Measurements from ENCODE around the gene RFNG. TPM values are rescaled to one million over a fixed set of nuclear protein-coding genes. Genes with fewer than 3 reads are reported as not detected.

Gene RFNG
- total RNA-seq, 2 donors from 2014 or later: 39.9 to 45.3 TPM

DNA sequence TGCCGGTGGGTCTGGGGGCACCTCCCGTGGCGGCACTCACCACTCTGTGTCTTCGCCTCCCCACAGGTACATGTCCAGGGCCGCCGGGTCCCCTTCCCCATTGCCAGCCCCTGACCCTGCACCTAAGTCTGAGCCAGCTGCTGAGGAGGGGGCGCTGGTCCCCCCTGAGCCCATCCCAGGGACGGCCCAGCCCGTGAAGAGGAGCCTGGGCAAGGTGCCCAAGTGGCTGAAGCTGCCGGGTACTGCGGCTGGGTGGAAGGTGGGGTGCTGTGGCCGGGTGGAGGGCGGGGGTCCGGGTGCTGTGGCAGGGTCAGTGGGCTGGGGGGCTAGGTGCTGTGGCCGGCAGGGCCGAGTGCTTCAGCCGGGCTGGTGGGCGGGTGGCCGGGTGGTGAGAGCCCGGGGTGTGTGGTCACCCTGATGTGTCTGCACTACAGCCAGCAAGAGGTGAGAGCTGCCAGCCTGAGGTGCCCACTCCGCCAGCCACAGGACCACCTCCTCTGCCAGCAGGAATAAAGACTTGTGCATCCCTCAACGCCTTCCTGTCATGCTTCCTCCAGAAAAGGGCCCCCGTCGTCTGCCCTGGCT lies 34.6 kb downstream of the RFNG start:
- no peaks in the 10 kb centered on the region for H3K9me3 ChIP-seq
- no peak for TF ChIP-seq CTCF (IDR thresholded peaks at IDR 0.05)
- no peaks in the 10 kb centered on the region for H3K36me3 ChIP-seq
- no peaks in the 10 kb centered on the region for H3K27me3 ChIP-seq (replicated peaks; ENCODE audit: insufficient read depth)
- no peak for ATAC-seq (ENCODE audit: insufficient number of reproducible peaks, low FRiP score, low read depth)
- no peak overlapping the region for H3K27ac ChIP-seq
- peaks cover 10 to 27% of the 10 kb centered on the region in 2 donors for H3K4me1 ChIP-seq (ENCODE audit: control insufficient read depth in 1 of 2, low read depth in 2 of 2)
- H3K4me3 ChIP-seq: no peak overlapping the region
- no peak for DNase-seq (ENCODE audit: low spot score)

GRCh38 chr17:82016061-82016874 lies 35.3 kb downstream of the RFNG start:
- H3K27ac ChIP-seq: no peak overlapping the region
- no peaks in the 10 kb centered on the region for H3K9me3 ChIP-seq
- TF ChIP-seq CTCF (IDR thresholded peaks at IDR 0.05): no peak
- ATAC-seq (ENCODE audit: insufficient number of reproducible peaks, low FRiP score, low read depth): no peak
- no peak for DNase-seq (ENCODE audit: low spot score)
- no peaks in the 10 kb centered on the region for H3K27me3 ChIP-seq (replicated peaks; ENCODE audit: insufficient read depth)
- no peak overlapping the region for H3K4me3 ChIP-seq
- H3K36me3 ChIP-seq: no peaks in the 10 kb centered on the region
- H3K4me1 ChIP-seq (ENCODE audit: control insufficient read depth in 1 of 2, low read depth in 2 of 2): peaks cover 3 to 20% of the 10 kb centered on the region in 2 donors

- Histone ChIP-seq H3K27ac (no peak overlapping the region), H3K36me3 (no peaks in the 10 kb centered on the region), H3K4me3 (no peak overlapping the region), H3K4me1 (ENCODE audit: control insufficient read depth in 1 of 2, low read depth in 2 of 2) (peaks cover 3 to 19% of the 10 kb centered on the region in 2 donors), H3K9me3 (no peaks in the 10 kb centered on the region), H3K27me3 (replicated peaks; ENCODE audit: insufficient read depth) (no peaks in the 10 kb centered on the region)
- ATAC-seq (ENCODE audit: insufficient number of reproducible peaks, low FRiP score, low read depth) (no peak), DNase-seq (ENCODE audit: low spot score) (no peak)
- TF ChIP-seq CTCF (IDR thresholded peaks at IDR 0.05): no peak
Measured at GRCh38 chr17:82015311-82015971, 36.2 kb downstream of the RFNG start.

- Histone ChIP-seq H3K4me1 (ENCODE audit: control insufficient read depth in 1 of 2, low read depth in 2 of 2) (peaks cover 3 to 19% of the 10 kb centered on the region in 2 donors), H3K9me3 (no peaks in the 10 kb centered on the region), H3K4me3 (no peak overlapping the region), H3K36me3 (no peaks in the 10 kb centered on the region), H3K27ac (no peak overlapping the region), H3K27me3 (replicated peaks; ENCODE audit: insufficient read depth) (no peaks in the 10 kb centered on the region)
- ATAC-seq (ENCODE audit: insufficient number of reproducible peaks, low FRiP score, low read depth): no peak
- no peak for TF ChIP-seq CTCF (IDR thresholded peaks at IDR 0.05)
- no peak for DNase-seq (ENCODE audit: low spot score)
Measured at GRCh38 chr17:82014971-82015310, 36.7 kb downstream of the RFNG start.

DNA sequence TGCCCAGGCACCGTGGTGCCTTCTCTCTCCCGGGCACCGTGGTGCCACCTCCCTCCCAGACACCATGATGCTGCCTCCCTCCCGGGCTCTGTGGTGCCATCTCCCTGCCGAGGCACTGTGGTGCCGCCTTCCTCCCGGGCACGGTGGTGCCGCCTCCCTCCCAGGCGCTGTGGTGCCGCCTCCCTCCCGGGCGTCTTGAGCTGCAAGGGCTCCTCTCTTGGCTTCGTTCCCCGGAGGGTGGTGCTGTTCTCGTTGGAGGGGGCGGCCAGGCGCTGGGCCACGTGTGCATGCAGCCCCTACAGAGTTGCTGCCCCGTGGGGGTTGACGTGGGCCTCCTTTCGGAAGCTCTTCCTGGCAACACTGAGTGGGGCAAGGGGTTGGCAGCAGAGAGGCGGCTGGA lies 37.2 kb downstream of the RFNG start:
- no peaks in the 10 kb centered on the region for H3K27me3 ChIP-seq (replicated peaks; ENCODE audit: insufficient read depth)
- H3K4me3 ChIP-seq: no peak overlapping the region
- H3K4me1 ChIP-seq (ENCODE audit: control insufficient read depth in 1 of 2, low read depth in 2 of 2): peaks cover 3 to 19% of the 10 kb centered on the region in 2 donors
- DNase-seq (ENCODE audit: low spot score): no peak
- no peak overlapping the region for H3K27ac ChIP-seq
- no peak for TF ChIP-seq CTCF (IDR thresholded peaks at IDR 0.05)
- no peaks in the 10 kb centered on the region for H3K9me3 ChIP-seq
- ATAC-seq (ENCODE audit: insufficient number of reproducible peaks, low FRiP score, low read depth): no peak
- no peaks in the 10 kb centered on the region for H3K36me3 ChIP-seq

Data from thoracic aorta (tissue), 2 donors.